D721Med (cell line): Measurements from ENCODE around the gene CLEC1B.
"Not testable (repeated sequence)": the region's sequence is repeated elsewhere in the genome, so short reads cannot be mapped to it uniquely, and the experiment has no call there.

Experiments
- DNase-seq: peaks from one replicate; pipeline ENCODE4 v3.0.0; 2011; ENCODE audit warnings: low spot score; ENCODE audit not compliant: insufficient read length
- FAIRE-seq: peaks from 2 replicates; lab custom pipeline; 2011; peaks lifted over from hg19 to GRCh38; lab: Jason Lieb, UNC
- CTCF ChIP-seq: IDR thresholded peaks from 2 replicates; pipeline ENCODE4 v1.5.1; 2012; ENCODE audit warnings: mild to moderate bottlenecking, control low read depth; ENCODE audit not compliant: insufficient read depth; ENCODE audit errors: missing control alignments

Gene CLEC1B

DNA sequence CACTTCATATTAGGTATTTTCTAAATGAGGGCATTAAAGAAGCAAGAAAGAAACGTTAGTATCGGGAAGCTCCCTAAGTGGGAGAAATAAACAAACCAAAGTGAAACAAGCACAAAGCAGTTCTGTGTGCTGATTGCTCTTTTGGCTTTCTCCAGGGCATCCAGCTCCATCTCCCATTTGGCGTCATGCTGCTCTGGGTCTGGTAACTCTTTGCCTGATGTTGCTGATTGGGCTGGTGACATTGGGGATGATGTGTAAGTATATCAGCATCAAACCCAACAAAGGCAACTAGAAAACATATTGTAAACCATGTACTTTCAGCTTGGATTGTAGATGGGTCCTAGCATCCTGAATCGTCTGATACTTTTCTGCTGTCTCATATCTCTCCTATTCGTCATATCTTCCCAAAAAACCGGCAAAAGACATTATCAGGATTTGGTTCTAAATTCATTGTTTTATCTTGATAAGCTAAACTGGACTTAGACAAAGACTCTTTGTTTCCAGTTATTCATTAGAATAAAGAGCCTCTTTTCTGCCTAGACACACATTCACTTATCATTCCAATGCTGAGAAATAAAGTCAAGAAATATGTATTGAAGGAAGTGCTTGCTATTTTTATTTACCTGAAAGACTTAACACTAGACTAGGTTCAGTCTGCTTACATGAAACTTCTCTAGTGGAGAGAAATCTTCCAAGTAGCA, 13.9 kb upstream of the CLEC1B start:
- DNase-seq (no peak), FAIRE-seq (no peak)
- no peak for TF ChIP-seq CTCF

- no peak for TF ChIP-seq CTCF
- DNase-seq = no peak
- FAIRE-seq = no peak
Observed at GRCh38 chr12:10001171-10001776, 2.4 kb upstream of the CLEC1B start.

DNA sequence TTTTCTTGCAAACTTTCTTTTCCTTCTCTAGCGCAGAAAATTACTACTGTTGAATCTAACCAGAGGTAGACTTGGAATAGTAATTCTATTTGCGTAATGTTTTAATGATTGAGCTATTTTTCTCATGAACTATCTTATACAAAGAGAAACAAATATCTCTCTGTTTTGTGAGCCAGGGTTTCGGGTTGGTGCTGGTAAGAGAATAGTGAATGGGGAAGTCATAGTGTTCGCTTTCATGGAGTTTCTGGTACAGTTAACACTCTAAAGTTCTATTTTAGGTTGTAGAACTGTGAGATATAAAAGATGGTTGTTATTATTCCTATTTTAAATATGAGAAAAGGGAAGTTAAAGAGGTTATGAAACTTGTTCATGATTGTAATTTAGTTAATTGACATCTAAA, 6.6 kb downstream of the CLEC1B start:
- TF ChIP-seq CTCF = no peak
- no peak for FAIRE-seq
- DNase-seq = no peak

- DNase-seq (no peak), FAIRE-seq (no peak)
- no peak for TF ChIP-seq CTCF
Observed at GRCh38 chr12:9991876-9992275, 7.0 kb downstream of the CLEC1B start.

GRCh38 chr12:9980126-9980525, 18.8 kb downstream of the CLEC1B start:
- DNase-seq (no peak), FAIRE-seq (no peak)
- TF ChIP-seq CTCF = no peak

- FAIRE-seq (no peak), DNase-seq (no peak)
- no peak for TF ChIP-seq CTCF
Observed at GRCh38 chr12:9977916-9978315, 21.0 kb downstream of the CLEC1B start.

GRCh38 chr12:9976626-9977025, 22.3 kb downstream of the CLEC1B start:
- FAIRE-seq, DNase-seq: not testable (repeated sequence)
